Choroid plexus epithelial cell (primary cell): ENCODE measurements around the gene SLC4A4.

Experiments used
- DNase-seq: peaks from one replicate; pipeline ENCODE4 v3.0.0-alpha.2; 2010; ENCODE audit warnings: low read depth
- H3K4me3 ChIP-seq: 2 replicates; pipeline ENCODE4 v1.5.1; 2011; ENCODE audit warnings: low read depth, mild to moderate bottlenecking, control low read depth, low read length, moderate library complexity
- CTCF ChIP-seq: conservative IDR thresholded peaks from 2 replicates; pipeline ENCODE4 v1.5.1; 2011; ENCODE audit warnings: low read depth, mild to moderate bottlenecking, control low read depth, inconsistent platforms, low read length, moderate library complexity

Gene SLC4A4

GRCh38 chr4:71584585-71584984 lies 245.8 kb downstream of the SLC4A4 start:
- H3K4me3 ChIP-seq, result no peak overlapping the region
- no peak for TF ChIP-seq CTCF
- no peak for DNase-seq

- no peak for TF ChIP-seq CTCF
- no peak for DNase-seq
- H3K4me3 ChIP-seq, result no peak overlapping the region
Measured at GRCh38 chr4:71586087-71586763, 247.4 kb downstream of the SLC4A4 start.

- no peak for DNase-seq
- H3K4me3 ChIP-seq, result no peak overlapping the region
- TF ChIP-seq CTCF, result no peak
Measured at GRCh38 chr4:71587995-71588394, 249.2 kb downstream of the SLC4A4 start.

GRCh38 chr4:71592793-71593192 lies 254.0 kb downstream of the SLC4A4 start:
- no peak for TF ChIP-seq CTCF
- DNase-seq, result no peak

GRCh38 chr4:71593311-71593710 lies 254.5 kb downstream of the SLC4A4 start:
- DNase-seq, result no peak
- H3K4me3 ChIP-seq, result no peak overlapping the region
- TF ChIP-seq CTCF, result no peak

More at GRCh38 chr4:71592793-71593192, 254.0 kb downstream of the SLC4A4 start:
- no peak overlapping the region for H3K4me3 ChIP-seq

GRCh38 chr4:71595576-71596108 lies 256.8 kb downstream of the SLC4A4 start:
- no peak overlapping the region for H3K4me3 ChIP-seq
- TF ChIP-seq CTCF, result no peak
- DNase-seq, result no peak

GRCh38 chr4:71599578-71599977 lies 260.8 kb downstream of the SLC4A4 start:
- no peak for TF ChIP-seq CTCF
- no peak for DNase-seq
- H3K4me3 ChIP-seq, result no peak overlapping the region
